ENCODE results near the gene TBP.

TBP gene

GRCh38 chr6:170572704-170573466, 18.7 kb downstream of the TBP start:
- Histone ChIP-seq H3K4me1 (no peaks in the 10 kb centered on the region), H3K9me3 (no peaks in the 10 kb centered on the region), H3K36me3 (peaks cover 54% of the 10 kb centered on the region), H3K27me3 (no peaks in the 10 kb centered on the region), H3K4me3 (ENCODE audit: low read depth, low read length) (no peak overlapping the region)
- TF ChIP-seq CTCF (IDR thresholded peaks at IDR 0.05; ENCODE audit: low read depth, low read length): no peak
- DNase-seq: no peak

GRCh38 chr6:170575250-170575649, 21.1 kb downstream of the TBP start:
- no peaks in the 10 kb centered on the region for H3K4me1 ChIP-seq
- no peak overlapping the region for H3K4me3 ChIP-seq (ENCODE audit: low read depth, low read length)
- no peak for DNase-seq
- H3K27me3 ChIP-seq: no peaks in the 10 kb centered on the region; the same call in 1 of the 2 replicates
- TF ChIP-seq CTCF (IDR thresholded peaks at IDR 0.05; ENCODE audit: low read depth, low read length): peak; percentile 41
- no peaks in the 10 kb centered on the region for H3K9me3 ChIP-seq
- H3K36me3 ChIP-seq: peaks cover 52% of the 10 kb centered on the region

- DNase-seq: no peak
- no peaks in the 10 kb centered on the region for H3K9me3 ChIP-seq
- H3K4me3 ChIP-seq (ENCODE audit: low read depth, low read length): no peak overlapping the region
- no peaks in the 10 kb centered on the region; the same call in 1 of the 2 replicates for H3K27me3 ChIP-seq
- no peak for TF ChIP-seq CTCF (IDR thresholded peaks at IDR 0.05; ENCODE audit: low read depth, low read length)
- no peaks in the 10 kb centered on the region for H3K4me1 ChIP-seq
- H3K36me3 ChIP-seq: peaks cover 56% of the 10 kb centered on the region
These were observed 24.7 kb downstream of the TBP start for GRCh38 chr6:170578909-170579308.

- H3K27me3 ChIP-seq: no peaks in the 10 kb centered on the region; the same call in 1 of the 2 replicates
- peaks cover 40% of the 10 kb centered on the region for H3K36me3 ChIP-seq
- no peaks in the 10 kb centered on the region for H3K4me1 ChIP-seq
- H3K4me3 ChIP-seq (ENCODE audit: low read depth, low read length): peak overlapping the region; percentile 71
- TF ChIP-seq CTCF (IDR thresholded peaks at IDR 0.05; ENCODE audit: low read depth, low read length): peak; percentile 12; the same call in 1 of the 2 replicates
- DNase-seq: no peak
- no peaks in the 10 kb centered on the region for H3K9me3 ChIP-seq
These were observed 29.6 kb downstream of the TBP start for GRCh38 chr6:170583756-170584180.

- TF ChIP-seq CTCF (IDR thresholded peaks at IDR 0.05; ENCODE audit: low read depth, low read length): 0 out of 2 replicates have a peak, but pooled peaks have one; percentile 1
- H3K36me3 ChIP-seq: peaks cover 34% of the 10 kb centered on the region
- peak; percentile 96 for DNase-seq
These were observed 30.2 kb downstream of the TBP start, which contains the start of gene PDCD2 for GRCh38 chr6:170584181-170584953. PDCD2 (minus strand) TSS chr6:170584637; CDS start chr6:170584581, 56 bp downstream.

More at GRCh38 chr6:170584181-170584953, 30.2 kb downstream of the TBP start, which contains the start of gene PDCD2:
- H3K9me3 ChIP-seq: no peaks in the 10 kb centered on the region
- H3K4me1 ChIP-seq: no peaks in the 10 kb centered on the region
- H3K27me3 ChIP-seq: no peaks in the 10 kb centered on the region; the same call in 1 of the 2 replicates
- H3K4me3 ChIP-seq (ENCODE audit: low read depth, low read length): peak within 1 kb of the TSS; percentile 71

Measured in BE2C (cell line).